ENCODE results near the gene SLC18A2.
"Not testable (repeated sequence)": the region's sequence is repeated elsewhere in the genome, so short reads cannot be mapped to it uniquely, and the experiment has no call there.

The SLC18A2 gene

DNA sequence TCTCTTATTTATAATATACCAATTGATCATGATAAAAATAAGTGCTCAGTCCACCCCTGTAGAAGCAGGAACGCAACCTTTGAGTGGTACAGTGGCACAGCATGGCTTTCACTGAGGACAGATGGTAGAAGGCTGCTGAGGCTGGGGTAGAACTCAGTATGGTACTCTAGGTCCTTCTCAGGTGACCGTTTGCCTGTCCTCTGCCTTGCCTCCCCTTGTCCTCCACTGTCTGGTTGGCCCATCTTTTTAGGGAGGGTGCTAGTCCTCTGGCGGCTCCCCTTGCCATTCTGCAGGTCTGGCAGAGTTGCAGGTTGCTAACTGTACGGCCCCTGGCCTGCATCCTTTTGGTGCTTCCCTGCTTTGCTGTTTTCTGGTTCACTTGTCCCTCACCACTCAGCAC, 27.3 kb downstream of the SLC18A2 start:
- Mint-ChIP-seq H3K36me3 (no peaks in the 10 kb centered on the region), H3K27ac (no peak overlapping the region), H3K27me3 (peaks cover 4% of the 10 kb centered on the region), H3K4me1 (no peaks in the 10 kb centered on the region), H3K4me3 (no peak overlapping the region), H3K9me3 (peaks cover 3% of the 10 kb centered on the region)
- ATAC-seq, result no peak

- H3K27me3 Mint-ChIP-seq, result no peaks in the 10 kb centered on the region
- ATAC-seq, result no peak
- H3K36me3 Mint-ChIP-seq, result no peaks in the 10 kb centered on the region
- no peaks in the 10 kb centered on the region for H3K4me1 Mint-ChIP-seq
- no peak overlapping the region for H3K4me3 Mint-ChIP-seq
- no peak overlapping the region for H3K27ac Mint-ChIP-seq
- H3K9me3 Mint-ChIP-seq, result peaks cover 3% of the 10 kb centered on the region
Measured at GRCh38 chr10:117268907-117269306, 28.0 kb downstream of the SLC18A2 start.

DNA sequence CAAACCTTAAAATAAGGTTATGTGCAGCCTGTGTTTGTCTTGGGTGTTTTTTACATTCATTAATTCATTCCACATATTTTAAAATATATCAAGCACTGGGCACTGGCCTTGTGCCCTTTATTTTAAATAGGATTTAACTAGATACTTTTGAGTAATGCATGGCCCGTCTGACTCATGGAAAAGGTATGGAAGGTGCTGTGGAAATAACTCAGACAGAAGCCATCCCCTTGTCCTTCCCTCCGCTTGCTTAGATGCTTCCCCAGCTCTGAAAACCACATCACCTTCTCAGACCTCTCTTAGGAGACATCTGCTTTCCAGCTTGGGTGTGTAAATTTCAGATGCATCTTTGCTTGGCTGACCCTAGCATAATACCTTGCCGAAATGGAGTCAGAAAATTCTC, 30.5 kb downstream of the SLC18A2 start:
- Mint-ChIP-seq H3K27me3 (no peaks in the 10 kb centered on the region), H3K27ac (no peak overlapping the region), H3K4me3 (no peak overlapping the region), H3K9me3 (peaks cover 3% of the 10 kb centered on the region), H3K36me3 (no peaks in the 10 kb centered on the region), H3K4me1 (no peaks in the 10 kb centered on the region)
- ATAC-seq, result no peak

DNA sequence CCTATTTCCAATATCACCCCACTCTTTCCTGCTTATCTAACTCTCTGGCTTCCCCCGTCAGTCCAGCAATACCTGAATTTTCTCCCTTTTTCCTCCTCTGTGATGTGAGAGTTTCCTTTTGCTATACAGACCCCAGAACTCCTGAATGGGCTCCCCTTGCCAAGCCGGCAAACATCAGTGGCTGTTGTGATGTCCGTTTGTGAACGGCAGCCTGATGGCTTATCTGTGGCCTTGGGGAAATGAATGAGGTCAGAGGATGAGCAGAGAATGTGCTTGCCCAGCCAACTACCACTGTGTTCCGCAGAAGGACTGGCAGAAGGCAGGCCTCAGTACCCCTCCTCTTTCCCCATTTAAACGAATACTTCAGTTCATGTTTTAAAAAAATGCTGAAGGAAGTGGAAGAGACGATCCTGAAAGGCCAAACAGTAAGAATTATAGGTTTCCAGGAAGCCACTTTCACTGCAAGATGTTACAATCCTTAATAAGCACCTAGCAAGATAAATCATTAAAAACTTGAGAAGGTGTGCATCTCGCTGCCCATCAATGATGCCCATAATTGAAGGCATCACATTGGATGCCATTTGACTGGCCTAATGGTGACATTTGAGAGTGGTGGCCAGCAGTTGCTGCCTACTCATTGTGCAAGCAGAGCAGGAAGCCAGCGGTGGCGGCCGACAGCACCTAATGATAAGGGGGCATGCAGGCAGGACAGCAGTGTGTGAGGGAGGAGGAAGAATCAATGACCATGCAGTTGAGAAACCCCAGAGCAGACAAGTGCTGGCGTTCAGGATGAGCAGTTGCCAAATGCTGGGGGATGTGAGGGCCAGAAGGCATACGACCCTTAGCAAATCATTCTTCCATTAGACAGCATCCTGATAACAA, 31.5 kb downstream of the SLC18A2 start:
- H3K36me3 Mint-ChIP-seq, result no peaks in the 10 kb centered on the region
- H3K4me1 Mint-ChIP-seq, result no peaks in the 10 kb centered on the region
- no peaks in the 10 kb centered on the region for H3K27me3 Mint-ChIP-seq
- no peak for ATAC-seq
- H3K9me3 Mint-ChIP-seq, result peaks cover 3% of the 10 kb centered on the region
- no peak overlapping the region for H3K4me3 Mint-ChIP-seq
- no peak overlapping the region for H3K27ac Mint-ChIP-seq

- Mint-ChIP-seq H3K27ac (no peak overlapping the region), H3K36me3 (no peaks in the 10 kb centered on the region), H3K4me3 (no peak overlapping the region), H3K9me3 (peaks cover 2% of the 10 kb centered on the region), H3K4me1 (no peaks in the 10 kb centered on the region), H3K27me3 (no peaks in the 10 kb centered on the region)
- no peak for ATAC-seq
Measured at GRCh38 chr10:117273980-117274379, 33.1 kb downstream of the SLC18A2 start.

DNA sequence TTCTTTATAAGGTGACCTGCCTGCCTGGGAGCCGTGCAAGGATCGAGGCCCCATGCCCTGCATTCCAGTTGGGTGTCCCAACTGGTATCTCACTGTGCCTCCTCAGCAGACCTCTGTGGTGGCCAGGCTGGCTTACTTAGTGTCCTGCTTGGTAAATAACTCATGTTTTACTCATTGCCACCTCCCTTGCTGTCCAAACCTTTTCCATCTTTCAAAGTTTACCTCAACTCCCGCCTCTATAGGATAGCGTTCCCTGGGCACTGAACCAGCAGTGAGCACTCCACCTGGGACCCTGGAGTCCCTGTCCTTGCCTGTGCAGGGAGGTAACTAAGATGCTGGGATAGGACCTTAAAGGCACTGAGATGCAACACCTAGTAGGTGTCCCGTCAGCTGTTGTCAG, 33.6 kb downstream of the SLC18A2 start:
- no peak overlapping the region for H3K4me3 Mint-ChIP-seq
- H3K36me3 Mint-ChIP-seq, result no peaks in the 10 kb centered on the region
- no peak overlapping the region for H3K27ac Mint-ChIP-seq
- no peaks in the 10 kb centered on the region for H3K27me3 Mint-ChIP-seq
- H3K9me3 Mint-ChIP-seq, result no peaks in the 10 kb centered on the region
- no peaks in the 10 kb centered on the region for H3K4me1 Mint-ChIP-seq
- no peak for ATAC-seq

DNA sequence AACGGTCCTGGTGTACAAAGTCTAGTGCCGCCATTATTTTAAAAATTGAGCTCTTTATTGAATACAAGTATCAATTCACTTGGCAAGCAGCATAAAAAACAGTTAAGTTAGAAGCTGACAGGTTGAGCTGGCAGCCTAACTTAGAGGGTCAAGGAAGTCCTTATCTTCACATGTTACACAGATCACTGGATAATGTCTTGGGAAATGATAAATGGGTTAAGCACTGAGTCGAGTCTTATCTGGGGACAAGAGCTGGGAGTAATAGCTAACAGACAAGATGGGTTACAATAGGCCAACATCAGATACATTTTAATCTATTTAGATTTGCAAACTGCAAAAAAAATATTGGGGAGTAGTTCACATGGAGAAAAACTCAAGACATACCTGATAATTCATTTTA, 34.2 kb downstream of the SLC18A2 start:
- H3K36me3 Mint-ChIP-seq, result no peaks in the 10 kb centered on the region

GRCh38 chr10:117277675-117278074, 36.8 kb downstream of the SLC18A2 start:
- H3K4me1 Mint-ChIP-seq, result no peaks in the 10 kb centered on the region
- no peaks in the 10 kb centered on the region for H3K27me3 Mint-ChIP-seq
- no peak overlapping the region for H3K27ac Mint-ChIP-seq
- no peaks in the 10 kb centered on the region for H3K9me3 Mint-ChIP-seq
- peaks cover 5% of the 10 kb centered on the region for H3K36me3 Mint-ChIP-seq
- no peak for ATAC-seq
- no peak overlapping the region for H3K4me3 Mint-ChIP-seq

More for the DNA sequence above, 34.2 kb downstream of the SLC18A2 start:
- H3K4me3 Mint-ChIP-seq, result no peak overlapping the region
- no peaks in the 10 kb centered on the region for H3K9me3 Mint-ChIP-seq
- no peaks in the 10 kb centered on the region for H3K27me3 Mint-ChIP-seq
- ATAC-seq, result no peak
- H3K4me1 Mint-ChIP-seq, result no peaks in the 10 kb centered on the region
- H3K27ac Mint-ChIP-seq, result no peak overlapping the region

- ATAC-seq, result no peak
- Mint-ChIP-seq H3K36me3 (peaks cover 22% of the 10 kb centered on the region), H3K4me3 (no peak overlapping the region), H3K27me3 (no peaks in the 10 kb centered on the region), H3K9me3 (no peaks in the 10 kb centered on the region), H3K27ac (no peak overlapping the region), H3K4me1 (no peaks in the 10 kb centered on the region)
Measured at GRCh38 chr10:117284716-117285494, 44.0 kb downstream of the SLC18A2 start.

- H3K4me1 Mint-ChIP-seq, result peaks cover 12% of the 10 kb centered on the region
- H3K4me3 Mint-ChIP-seq, H3K9me3 Mint-ChIP-seq, H3K27ac Mint-ChIP-seq, ATAC-seq, H3K27me3 Mint-ChIP-seq: not testable (repeated sequence)
- H3K36me3 Mint-ChIP-seq, result peaks cover 31% of the 10 kb centered on the region
Measured at GRCh38 chr10:117290872-117291271, 50.0 kb downstream of the SLC18A2 start.

- Mint-ChIP-seq H3K27ac (no peak overlapping the region), H3K36me3 (peaks cover 33% of the 10 kb centered on the region), H3K9me3 (no peaks in the 10 kb centered on the region), H3K4me1 (peaks cover 12% of the 10 kb centered on the region), H3K27me3 (no peaks in the 10 kb centered on the region), H3K4me3 (no peak overlapping the region)
- ATAC-seq, result no peak
Measured at GRCh38 chr10:117294039-117294645, 53.2 kb downstream of the SLC18A2 start.

GRCh38 chr10:117294735-117295134, 53.8 kb downstream of the SLC18A2 start:
- Mint-ChIP-seq H3K27ac (no peak overlapping the region), H3K4me1 (peaks cover 12% of the 10 kb centered on the region), H3K9me3 (no peaks in the 10 kb centered on the region), H3K4me3 (no peak overlapping the region), H3K27me3 (no peaks in the 10 kb centered on the region), H3K36me3 (peaks cover 33% of the 10 kb centered on the region)
- no peak for ATAC-seq

DNA sequence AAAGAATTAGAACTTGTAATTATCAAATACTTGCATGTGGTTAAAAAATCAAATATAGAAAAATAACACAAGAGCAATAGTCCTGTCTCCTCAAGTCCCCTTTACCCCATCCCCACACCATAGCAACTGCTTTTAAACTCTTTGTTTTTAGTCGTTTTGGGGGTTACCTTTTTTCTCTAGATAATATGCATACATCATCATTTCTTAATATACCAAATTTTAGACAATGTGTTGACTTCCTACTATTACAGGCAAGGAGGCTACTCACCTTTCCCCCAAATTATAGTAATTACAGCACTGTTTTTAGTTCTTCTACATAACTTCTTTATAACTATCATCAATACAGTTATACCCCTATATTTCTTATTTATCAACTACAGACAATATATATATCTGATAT, 57.3 kb downstream of the SLC18A2 start:
- peaks cover 18% of the 10 kb centered on the region for H3K4me1 Mint-ChIP-seq
- peaks cover 48% of the 10 kb centered on the region for H3K36me3 Mint-ChIP-seq
- ATAC-seq, result no peak
- peaks cover 11% of the 10 kb centered on the region for H3K9me3 Mint-ChIP-seq
- H3K27me3 Mint-ChIP-seq, result no peaks in the 10 kb centered on the region
- no peak overlapping the region for H3K4me3 Mint-ChIP-seq
- H3K27ac Mint-ChIP-seq, result no peak overlapping the region

DNA sequence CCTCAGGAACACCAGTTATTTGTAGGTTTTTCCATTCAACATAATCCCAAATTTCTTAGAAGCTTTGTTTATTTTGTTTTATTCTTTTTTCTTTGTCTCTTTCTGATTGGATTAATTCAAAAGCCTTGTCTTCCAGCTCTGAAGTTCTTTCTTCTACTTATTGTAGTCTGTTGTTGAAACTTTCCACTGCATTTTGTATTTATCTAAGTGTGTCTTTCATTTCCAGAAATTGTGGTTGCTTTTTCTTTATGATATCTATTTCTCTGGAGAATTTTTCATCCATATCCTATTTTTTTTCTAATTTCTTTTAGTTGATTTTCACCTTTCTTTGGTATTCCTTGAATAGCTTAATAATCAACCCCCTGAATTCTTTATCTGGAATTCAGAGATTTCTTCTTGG, 58.5 kb downstream of the SLC18A2 start:
- ATAC-seq, result no peak
- H3K9me3 Mint-ChIP-seq, result peaks cover 11% of the 10 kb centered on the region
- peaks cover 54% of the 10 kb centered on the region for H3K36me3 Mint-ChIP-seq
- peaks cover 14% of the 10 kb centered on the region for H3K4me1 Mint-ChIP-seq
- no peak overlapping the region for H3K4me3 Mint-ChIP-seq
- H3K27ac Mint-ChIP-seq, result no peak overlapping the region
- H3K27me3 Mint-ChIP-seq, result no peaks in the 10 kb centered on the region

- Mint-ChIP-seq H3K4me3 (no peak overlapping the region), H3K9me3 (peaks cover 11% of the 10 kb centered on the region), H3K27me3 (no peaks in the 10 kb centered on the region), H3K36me3 (peaks cover 51% of the 10 kb centered on the region), H3K27ac (no peak overlapping the region), H3K4me1 (peaks cover 15% of the 10 kb centered on the region)
- no peak for ATAC-seq
Measured at GRCh38 chr10:117300671-117301070, 59.8 kb downstream of the SLC18A2 start.
